Testis (tissue), 2 donors: Measurements from ENCODE around the gene MANBA.

Experiments
- POLR2A ChIP-seq: fragments of 450-650 bp; IDR thresholded peaks from one replicate; pipeline ENCODE4 v1.6.1; 2017; ENCODE audit warnings: antibody characterized with exemption, mild to moderate bottlenecking, moderate library complexity
- TF ChIP-seq, protein P1 (sequence below), 3 experiments: fragments of 450-650 bp in 2 of 3; fragments of 200-600 bp in 1 of 3; sonication (generic) in 1 of 3; IDR thresholded peaks; one replicate each; pipeline ENCODE4 v1.5.1; 2016 to 2019; ENCODE audit warnings: antibody characterized with exemption in 3 of 3, mild to moderate bottlenecking in 2 of 3, moderate library complexity in 1 of 3

DNA sequence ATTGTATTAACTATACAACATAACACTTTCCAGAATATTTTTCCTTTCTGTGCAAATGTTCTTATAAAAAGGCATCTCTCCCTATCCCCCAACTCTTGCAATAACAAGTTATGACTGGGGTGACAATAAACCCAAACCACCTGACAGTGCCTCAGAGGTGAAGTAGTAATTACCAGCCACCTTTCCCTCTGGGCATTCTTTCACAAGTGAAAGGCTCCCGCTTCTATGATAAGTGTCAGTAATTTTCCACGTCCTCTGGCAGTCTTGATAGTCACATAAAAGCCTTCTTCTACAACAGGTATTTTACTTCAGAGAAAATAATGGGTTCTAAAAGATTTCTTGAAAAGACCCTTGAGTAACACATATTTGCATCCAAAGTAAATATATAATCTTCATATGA is 82.7 kb downstream of the MANBA start:
- TF ChIP-seq, protein P1, sequence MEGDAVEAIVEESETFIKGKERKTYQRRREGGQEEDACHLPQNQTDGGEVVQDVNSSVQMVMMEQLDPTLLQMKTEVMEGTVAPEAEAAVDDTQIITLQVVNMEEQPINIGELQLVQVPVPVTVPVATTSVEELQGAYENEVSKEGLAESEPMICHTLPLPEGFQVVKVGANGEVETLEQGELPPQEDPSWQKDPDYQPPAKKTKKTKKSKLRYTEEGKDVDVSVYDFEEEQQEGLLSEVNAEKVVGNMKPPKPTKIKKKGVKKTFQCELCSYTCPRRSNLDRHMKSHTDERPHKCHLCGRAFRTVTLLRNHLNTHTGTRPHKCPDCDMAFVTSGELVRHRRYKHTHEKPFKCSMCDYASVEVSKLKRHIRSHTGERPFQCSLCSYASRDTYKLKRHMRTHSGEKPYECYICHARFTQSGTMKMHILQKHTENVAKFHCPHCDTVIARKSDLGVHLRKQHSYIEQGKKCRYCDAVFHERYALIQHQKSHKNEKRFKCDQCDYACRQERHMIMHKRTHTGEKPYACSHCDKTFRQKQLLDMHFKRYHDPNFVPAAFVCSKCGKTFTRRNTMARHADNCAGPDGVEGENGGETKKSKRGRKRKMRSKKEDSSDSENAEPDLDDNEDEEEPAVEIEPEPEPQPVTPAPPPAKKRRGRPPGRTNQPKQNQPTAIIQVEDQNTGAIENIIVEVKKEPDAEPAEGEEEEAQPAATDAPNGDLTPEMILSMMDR (IDR thresholded peaks at IDR 0.05) = no peak
- TF ChIP-seq POLR2A = no peak
